ENCODE data around the gene BOK. TPM values are rescaled to one million over a fixed set of nuclear protein-coding genes. Genes with fewer than 3 reads are reported as not detected.

BOK gene
- total and polyA plus RNA-seq, 4 donors = 11.3 to 82.1 (median 44.0) TPM

- no peak for TF ChIP-seq HNF4A (conservative IDR thresholded peaks at IDR 0.05)
- TF ChIP-seq, protein P1, sequence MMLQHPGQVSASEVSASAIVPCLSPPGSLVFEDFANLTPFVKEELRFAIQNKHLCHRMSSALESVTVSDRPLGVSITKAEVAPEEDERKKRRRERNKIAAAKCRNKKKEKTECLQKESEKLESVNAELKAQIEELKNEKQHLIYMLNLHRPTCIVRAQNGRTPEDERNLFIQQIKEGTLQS (IDR thresholded peaks at IDR 0.05) = no peak
- TF ChIP-seq NR2F2 (IDR thresholded peaks at IDR 0.05) = no peak
- TF ChIP-seq SP1 (IDR thresholded peaks at IDR 0.05) = no peak
- TF ChIP-seq FOXA2 (IDR thresholded peaks at IDR 0.05) = no peak
- TF ChIP-seq REST (IDR thresholded peaks at IDR 0.05) = no peak
- no peak for TF ChIP-seq FOXA1 (IDR thresholded peaks at IDR 0.05)
- TF ChIP-seq CTCF (IDR thresholded peaks at IDR 0.05; ENCODE audit: low read depth, low read length, missing input control) = no peak
- TF ChIP-seq HNF4G (IDR thresholded peaks at IDR 0.05) = no peak
- no peak for TF ChIP-seq TAF1 (conservative IDR thresholded peaks at IDR 0.05)
- TF ChIP-seq, protein P2, sequence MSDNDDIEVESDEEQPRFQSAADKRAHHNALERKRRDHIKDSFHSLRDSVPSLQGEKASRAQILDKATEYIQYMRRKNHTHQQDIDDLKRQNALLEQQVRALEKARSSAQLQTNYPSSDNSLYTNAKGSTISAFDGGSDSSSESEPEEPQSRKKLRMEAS (IDR thresholded peaks at IDR 0.05) = no peak
- TF ChIP-seq YY1 (IDR thresholded peaks at IDR 0.05) = no peak
- no peak for TF ChIP-seq RAD21 (IDR thresholded peaks at IDR 0.05)
- no peak for TF ChIP-seq EGR1 (IDR thresholded peaks at IDR 0.05; ENCODE audit: low read depth in 2 of 2)
- TF ChIP-seq GABPA (IDR thresholded peaks at IDR 0.05 in 1 of 2, conservative IDR thresholded peaks at IDR 0.05 in 1 of 2) = no peak
- TF ChIP-seq JUND (IDR thresholded peaks at IDR 0.05) = no peak
- no peak for TF ChIP-seq RXRA (IDR thresholded peaks at IDR 0.05)
- Histone ChIP-seq H3K4me3 (ENCODE audit: low read depth in 1 of 3, low read length in 3 of 3) (no peak overlapping the region), H3K4me1 (ENCODE audit: control insufficient read depth in 4 of 4, insufficient read depth in 4 of 4, low read length in 3 of 4) (peaks cover 5 to 7% (median 6%) of the 10 kb centered on the region in 4 donors), H3K27me3 (ENCODE audit: control insufficient read depth in 4 of 4, insufficient read depth in 4 of 4, low read length in 3 of 4) (peaks cover 0 to 3% (median under 1%) of the 10 kb centered on the region in 4 donors), H3K9ac (ENCODE audit: low read depth in 1 of 2, low read length in 2 of 2) (no peak overlapping the region), H3K27ac (ENCODE audit: low read depth in 1 of 2, low read length in 2 of 2) (no peak overlapping the region), H3K9me3 (ENCODE audit: control insufficient read depth in 4 of 4, low read length in 3 of 4) (peaks cover 0 to 1% (median 0%) of the 10 kb centered on the region in 4 donors), H3K36me3 (ENCODE audit: control insufficient read depth in 4 of 4, insufficient read depth in 3 of 4, low read depth in 1 of 4, low read length in 3 of 4) (no peaks in the 10 kb centered on the region)
- WGBS = 91% methylated on average over 15 of the region's 15 CpGs
- no peak for DNase-seq (ENCODE audit: low spot score)
Measured at GRCh38 chr2:241538838-241539615, 19.5 kb upstream of the BOK start.

Data from liver (tissue), 9 donors.